Effector CD8-positive, alpha-beta T cell (primary cell): ENCODE data around the gene SET.

Source experiments
- DNase-seq: peaks from one replicate; lab custom pipeline; 2025; lab: John Stamatoyannopoulos, UW

Gene SET

DNA sequence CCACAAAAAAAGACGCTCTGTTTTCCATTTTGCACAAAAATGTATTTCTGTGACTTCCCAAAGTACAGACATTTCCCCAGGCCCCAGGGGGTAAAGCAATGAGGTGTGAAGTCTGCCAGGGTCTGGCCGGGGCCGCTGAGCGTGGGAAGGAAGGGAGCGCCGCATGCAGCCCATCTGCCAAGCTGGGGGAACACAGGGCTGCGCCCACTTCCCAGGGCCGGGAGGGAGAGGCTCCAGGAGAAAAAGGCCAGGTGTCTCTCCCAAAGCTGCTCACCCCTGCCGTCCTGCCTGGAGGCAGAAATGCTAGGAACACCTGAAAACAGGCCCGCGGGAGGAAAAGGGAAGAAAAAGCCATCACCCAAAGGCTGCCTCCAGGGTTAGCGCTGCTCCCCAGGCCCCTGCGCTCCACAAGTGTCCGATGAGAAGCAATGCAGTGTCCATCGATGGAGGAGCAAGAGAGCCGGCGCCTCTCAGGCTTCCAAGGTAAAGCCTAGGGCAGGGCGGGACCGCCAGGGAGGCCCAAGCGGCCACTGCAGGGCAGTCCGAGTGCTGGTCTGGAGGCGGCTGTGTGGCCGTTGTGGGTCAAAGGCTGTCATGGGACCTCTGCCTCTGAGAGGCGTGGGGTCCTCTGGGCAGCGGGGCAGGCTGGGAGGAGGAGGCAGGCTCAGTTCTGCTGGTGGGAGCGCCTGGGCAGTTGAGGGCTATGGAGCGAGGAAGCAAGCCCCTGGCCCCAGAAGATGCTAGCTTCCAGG is 40.9 kb downstream of the SET start:
- DNase-seq, result no peak

GRCh38 chr9:128731093-128731492 is 42.1 kb downstream of the SET start:
- DNase-seq, result no peak

DNA sequence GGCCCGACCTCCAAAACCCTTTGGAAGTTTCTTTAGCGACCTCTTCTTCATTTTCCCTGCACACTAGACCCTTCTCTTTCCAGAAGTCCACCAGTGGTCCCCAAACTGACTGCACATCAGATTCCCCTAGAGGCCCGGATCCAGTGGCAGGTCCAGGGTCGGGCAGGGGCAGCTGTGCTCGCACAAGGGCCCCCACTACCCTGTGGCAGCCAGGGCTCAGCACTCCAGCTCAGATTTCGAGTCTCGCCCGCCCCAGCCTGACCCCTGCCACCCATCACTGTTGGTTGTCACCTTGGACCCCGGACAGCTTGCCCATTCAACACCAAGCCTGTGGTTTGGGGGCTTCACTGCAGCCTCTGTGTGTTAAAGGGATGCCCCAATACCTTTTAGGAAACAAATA is 42.7 kb downstream of the SET start:
- no peak for DNase-seq

DNA sequence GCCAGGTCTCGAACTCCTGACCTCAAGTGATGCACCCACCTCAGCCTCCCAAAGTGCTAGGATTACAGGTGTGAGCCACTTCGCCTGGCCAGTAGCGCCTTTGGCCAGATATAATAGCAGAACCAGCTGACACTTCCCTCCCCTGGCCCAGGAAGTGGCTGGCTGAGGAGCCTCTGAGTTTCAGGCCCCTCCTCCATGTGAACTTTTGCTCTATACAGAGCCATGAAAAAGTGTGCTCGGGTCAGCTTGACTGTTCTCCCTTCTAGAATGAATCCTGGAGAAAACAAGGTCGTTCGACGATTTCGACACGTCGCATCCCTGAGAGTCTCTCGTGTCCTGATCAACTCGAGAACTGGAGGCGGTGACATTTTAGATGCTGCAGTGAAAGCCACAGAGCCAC is 43.6 kb downstream of the SET start:
- no peak for DNase-seq

DNA sequence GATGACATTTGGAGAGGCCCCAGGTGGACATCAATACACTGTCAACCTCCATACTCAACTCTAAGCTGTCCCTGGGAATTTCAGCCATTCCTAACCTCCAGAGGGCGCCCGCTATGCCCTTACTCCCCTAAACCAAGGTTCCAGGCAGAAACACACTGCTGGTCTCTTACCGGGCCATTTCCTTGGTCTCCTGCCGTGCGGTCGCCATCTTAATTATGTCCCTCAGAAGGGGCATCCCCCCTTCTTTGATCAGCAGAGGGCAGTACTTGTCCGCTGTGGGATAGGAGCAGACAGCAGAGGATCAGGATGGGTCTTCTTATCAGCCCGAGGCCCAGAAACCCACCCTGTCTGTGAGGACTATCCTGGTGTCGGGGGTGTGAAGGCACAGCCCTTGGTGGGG is 44.2 kb downstream of the SET start:
- no peak for DNase-seq

DNA sequence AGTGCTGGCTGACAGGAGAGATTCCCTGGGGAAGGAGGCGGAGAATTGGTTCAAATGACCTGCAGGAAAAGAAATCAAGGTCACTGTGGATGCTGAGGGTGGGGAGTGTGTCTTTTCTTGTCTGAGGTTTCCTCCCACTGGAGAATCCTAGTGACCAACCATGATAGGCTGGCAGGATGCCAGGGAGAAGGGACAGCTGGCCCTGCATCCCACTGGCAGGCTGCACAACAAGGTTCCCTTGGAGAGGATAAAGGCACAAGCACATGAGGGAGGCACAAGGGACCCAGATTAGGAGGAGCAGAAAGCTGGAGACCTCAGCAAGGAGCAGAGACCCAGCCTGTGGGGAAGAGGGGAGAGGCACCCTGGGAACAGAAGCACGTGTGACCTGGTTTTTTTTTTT is 46.4 kb downstream of the SET start:
- DNase-seq, result no peak

DNA sequence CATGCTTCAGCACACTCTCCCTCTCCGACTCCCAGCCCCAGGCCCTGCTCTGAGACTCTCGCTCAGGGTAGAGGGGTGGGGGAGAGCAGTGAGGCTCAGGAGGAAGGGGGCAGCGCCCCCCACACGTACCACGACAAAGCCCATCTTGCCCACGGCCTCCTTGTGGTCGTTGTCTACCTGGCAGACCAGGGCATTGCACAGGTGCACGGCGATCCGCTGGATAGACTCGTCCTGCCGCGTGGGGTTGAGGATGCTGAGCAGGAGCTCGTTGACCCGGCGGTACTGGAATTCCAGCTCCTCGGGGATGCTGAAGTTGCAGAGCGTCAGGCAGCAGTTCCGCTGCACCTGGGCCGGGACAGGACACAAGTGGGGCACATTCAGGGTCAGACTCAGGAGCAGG is 53.4 kb downstream of the SET start:
- DNase-seq, result no peak

DNA sequence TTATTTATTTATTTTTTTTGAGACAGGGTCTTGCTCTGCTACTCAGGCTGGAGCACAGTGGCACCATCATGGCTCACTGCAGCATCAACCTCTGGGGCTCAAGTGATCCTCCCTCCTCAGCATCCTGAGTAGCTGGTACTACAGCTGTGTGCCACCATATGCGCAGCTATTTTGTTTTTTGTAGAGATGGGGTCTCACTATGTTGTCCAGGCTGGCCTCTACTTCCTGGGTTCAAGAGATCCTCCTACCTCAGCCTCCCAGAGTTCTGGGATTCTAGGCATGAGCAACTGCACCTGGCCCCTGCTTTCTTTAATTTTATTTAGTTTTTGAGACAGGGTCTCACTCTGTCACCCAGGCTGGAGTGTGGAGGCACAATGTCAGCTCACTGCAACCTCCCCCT is 54.4 kb downstream of the SET start:
- no peak for DNase-seq
